ENCODE results near the gene GTF2F2.

Gene GTF2F2

DNA sequence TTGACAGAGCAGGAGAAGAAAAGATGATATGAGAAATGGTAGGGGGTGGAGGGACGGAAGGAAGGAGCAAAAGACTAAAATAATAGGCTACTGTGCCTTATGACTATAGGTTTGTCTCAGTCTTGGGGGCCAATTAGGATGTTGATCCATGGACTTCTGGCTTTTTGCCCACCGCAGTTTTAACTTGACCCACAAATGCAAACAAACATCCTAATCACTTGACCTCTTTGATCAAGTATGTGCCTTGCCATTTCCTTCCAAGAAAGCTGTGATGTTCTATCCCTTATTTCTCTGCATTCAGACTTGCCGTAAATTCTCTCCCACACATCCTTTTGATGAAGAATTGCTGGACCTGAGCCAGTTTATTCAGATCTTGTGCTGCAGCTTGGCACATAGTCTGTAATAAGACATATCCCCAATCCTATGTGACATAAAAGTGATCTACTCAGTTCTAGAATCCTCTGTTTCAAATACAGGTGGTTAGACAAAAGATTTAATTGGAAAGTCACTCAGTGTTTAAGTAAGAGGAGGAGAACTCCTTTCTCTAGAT lies 157.9 kb downstream of the GTF2F2 start:
- Mint-ChIP-seq H3K27ac (no peak overlapping the region), H3K27me3 (ENCODE audit: low read depth) (no peaks in the 10 kb centered on the region), H3K4me1 (peaks cover 5% of the 10 kb centered on the region), H3K4me3 (no peak overlapping the region), H3K36me3 (ENCODE audit: low read depth) (peaks cover 29% of the 10 kb centered on the region), H3K9me3 (no peaks in the 10 kb centered on the region)
- no peak for TF ChIP-seq CTCF (IDR thresholded peaks at IDR 0.05; ENCODE audit: unreplicated experiment in 3 of 3)

- TF ChIP-seq CTCF (IDR thresholded peaks at IDR 0.05; ENCODE audit: unreplicated experiment in 3 of 3), result no peak
- Mint-ChIP-seq H3K4me3 (no peak overlapping the region), H3K36me3 (ENCODE audit: low read depth) (peaks cover 30% of the 10 kb centered on the region)
Observed at GRCh38 chr13:45280011-45280410, 159.7 kb downstream of the GTF2F2 start.

GRCh38 chr13:45280751-45281634 lies 160.7 kb downstream of the GTF2F2 start:
- H3K36me3 Mint-ChIP-seq (ENCODE audit: low read depth), result peaks cover 36% of the 10 kb centered on the region
- H3K27me3 Mint-ChIP-seq (ENCODE audit: low read depth), result no peaks in the 10 kb centered on the region
- H3K4me3 Mint-ChIP-seq, result no peak overlapping the region
- H3K27ac Mint-ChIP-seq, result no peak overlapping the region
- TF ChIP-seq CTCF (IDR thresholded peaks at IDR 0.05; ENCODE audit: unreplicated experiment in 3 of 3), result peak; percentile 63 to 67 (median 64)
- H3K4me1 Mint-ChIP-seq, result peaks cover 5% of the 10 kb centered on the region
- no peaks in the 10 kb centered on the region for H3K9me3 Mint-ChIP-seq

More at GRCh38 chr13:45280011-45280410, 159.7 kb downstream of the GTF2F2 start:
- peaks cover 5% of the 10 kb centered on the region for H3K4me1 Mint-ChIP-seq
- no peaks in the 10 kb centered on the region for H3K9me3 Mint-ChIP-seq
- no peaks in the 10 kb centered on the region for H3K27me3 Mint-ChIP-seq (ENCODE audit: low read depth)
- no peak overlapping the region for H3K27ac Mint-ChIP-seq

GRCh38 chr13:45282994-45283393 lies 162.7 kb downstream of the GTF2F2 start:
- H3K36me3 Mint-ChIP-seq (ENCODE audit: low read depth), result peaks cover 25% of the 10 kb centered on the region
- no peak for TF ChIP-seq CTCF (IDR thresholded peaks at IDR 0.05; ENCODE audit: unreplicated experiment in 3 of 3)
- H3K27ac Mint-ChIP-seq, result no peak overlapping the region
- H3K4me3 Mint-ChIP-seq, result no peak overlapping the region
- peaks cover 5% of the 10 kb centered on the region for H3K4me1 Mint-ChIP-seq
- H3K27me3 Mint-ChIP-seq (ENCODE audit: low read depth), result no peaks in the 10 kb centered on the region
- no peaks in the 10 kb centered on the region for H3K9me3 Mint-ChIP-seq

- H3K4me3 Mint-ChIP-seq, result no peak overlapping the region
- no peaks in the 10 kb centered on the region for H3K9me3 Mint-ChIP-seq
- no peaks in the 10 kb centered on the region for H3K27me3 Mint-ChIP-seq (ENCODE audit: low read depth)
- TF ChIP-seq CTCF (IDR thresholded peaks at IDR 0.05; ENCODE audit: unreplicated experiment in 3 of 3), result no peak
- H3K36me3 Mint-ChIP-seq (ENCODE audit: low read depth), result peaks cover 16% of the 10 kb centered on the region
- no peak overlapping the region for H3K27ac Mint-ChIP-seq
- H3K4me1 Mint-ChIP-seq, result no peaks in the 10 kb centered on the region
Observed at GRCh38 chr13:45289936-45290563, 169.7 kb downstream of the GTF2F2 start.

All from nephron (organoid).